Fibroblast of skin of back (primary cell): Measurements from ENCODE around the gene GRPR. TPM values are rescaled to one million over a fixed set of nuclear protein-coding genes. Genes with fewer than 3 reads are reported as not detected.
A peak's percentile ranks its signal among the peaks of the same experiment; 100 is the strongest.

Experiments used
- DNase-seq: peaks from one replicate; pipeline ENCODE4 v3.0.0-alpha.2; 2013
- polyA plus RNA-seq, 2 experiments: library from polyadenylated mRNA; unstranded; fragments of 120-200 nt; gene quantifications; one replicate each; pipeline ENCODE4 v1.2.1, GENCODE V29; 2013; ENCODE audit not compliant: insufficient read length in 2 of 2

GRPR gene
- 5.7 TPM for polyA plus RNA-seq (2013, experiment 1 of 2; ENCODE audit: insufficient read length)
- 2.2 TPM for polyA plus RNA-seq (2013, experiment 2 of 2; ENCODE audit: insufficient read length)

- DNase-seq: peak; percentile 89
Measured at GRCh38 chrX:16123222-16123786, at the start of gene GRPR. Gene GRPR (plus strand): TSS chrX:16123565. CDS start chrX:16123954, 389 bp downstream.

DNA sequence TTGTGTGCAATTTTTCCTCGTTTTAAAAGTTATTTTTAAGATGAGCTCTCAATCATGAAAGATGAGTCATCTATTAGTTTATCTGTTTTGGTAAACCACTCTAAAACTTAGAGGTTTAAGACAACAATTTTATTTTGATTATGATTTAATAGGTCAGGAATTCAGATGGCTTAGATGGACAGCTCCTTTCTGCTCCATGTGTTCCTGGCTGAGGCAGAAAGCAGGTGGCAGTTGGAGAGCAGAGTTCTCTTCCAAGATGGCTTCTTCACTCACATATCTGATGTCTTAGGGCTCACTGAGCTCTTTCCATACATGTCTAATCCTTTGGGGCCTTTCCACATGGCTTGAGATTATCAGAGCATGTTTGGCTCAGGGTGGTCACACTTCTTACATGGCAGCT is 48.3 kb upstream of the GRPR start:
- peak; percentile 6 for DNase-seq

DNA sequence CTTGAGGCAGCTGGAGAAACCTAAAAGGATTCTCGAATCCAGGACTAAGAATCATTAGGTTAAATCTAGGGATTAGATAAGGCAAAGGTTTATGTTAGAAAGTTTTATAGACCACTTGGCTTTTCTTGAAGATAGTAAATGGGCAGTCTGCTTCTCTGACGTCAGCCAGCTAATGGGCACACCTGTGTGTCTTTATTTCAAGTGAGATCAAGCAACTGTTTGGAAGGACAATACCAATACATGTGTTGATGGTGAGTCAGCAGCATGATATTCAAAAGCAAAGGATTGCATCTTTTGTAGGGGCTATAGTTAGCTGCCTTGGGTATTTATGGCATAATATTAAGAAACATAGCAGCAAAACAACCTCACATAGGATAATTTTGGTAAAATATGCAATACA is 46.5 kb upstream of the GRPR start:
- DNase-seq: no peak

- DNase-seq: no peak
Measured at GRCh38 chrX:16077811-16078210, 45.6 kb upstream of the GRPR start.

DNA sequence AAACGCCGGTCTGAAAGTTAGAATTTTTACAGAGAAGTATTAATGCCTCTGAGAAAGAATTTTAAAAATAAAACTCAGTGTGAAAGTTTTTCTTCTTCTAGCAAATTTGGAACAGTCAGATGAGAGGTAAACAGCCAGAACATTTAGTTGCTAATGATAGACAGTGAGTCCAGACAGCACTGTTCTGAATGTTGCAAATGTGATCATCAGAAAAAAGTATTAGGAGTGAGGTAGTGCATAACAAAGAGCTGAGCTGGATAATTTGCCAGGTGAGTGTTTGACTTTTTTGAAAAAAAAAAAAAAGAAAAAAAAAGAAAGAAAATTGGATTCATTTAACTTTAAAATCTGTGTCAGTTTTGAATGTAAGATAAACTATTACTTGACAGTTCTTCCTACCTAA is 42.0 kb upstream of the GRPR start:
- DNase-seq: no peak

GRCh38 chrX:16082470-16083085 is 40.8 kb upstream of the GRPR start:
- DNase-seq: no peak

DNA sequence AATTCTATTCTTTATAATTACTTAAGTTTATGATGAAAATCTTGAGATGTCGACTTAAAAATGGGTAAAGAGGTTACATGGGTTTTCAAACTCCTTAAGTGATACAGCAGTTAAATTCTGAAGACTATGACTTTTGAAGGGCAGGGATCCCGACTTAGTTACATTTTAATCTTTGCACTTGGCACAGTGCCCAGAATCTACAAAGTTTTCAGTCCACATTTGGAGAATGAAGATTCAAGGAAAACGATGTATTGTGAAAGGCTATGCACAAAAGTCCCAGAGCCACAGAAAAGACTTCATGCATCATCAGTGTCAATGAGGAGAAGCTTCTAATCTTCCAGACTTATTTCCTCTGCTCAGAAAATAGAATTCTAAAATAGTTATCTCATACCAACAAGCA is 36.3 kb upstream of the GRPR start:
- DNase-seq: no peak

GRCh38 chrX:16089086-16089485 is 34.3 kb upstream of the GRPR start:
- no peak for DNase-seq

- DNase-seq: no peak
Measured at GRCh38 chrX:16096141-16096540, 27.2 kb upstream of the GRPR start.

DNA sequence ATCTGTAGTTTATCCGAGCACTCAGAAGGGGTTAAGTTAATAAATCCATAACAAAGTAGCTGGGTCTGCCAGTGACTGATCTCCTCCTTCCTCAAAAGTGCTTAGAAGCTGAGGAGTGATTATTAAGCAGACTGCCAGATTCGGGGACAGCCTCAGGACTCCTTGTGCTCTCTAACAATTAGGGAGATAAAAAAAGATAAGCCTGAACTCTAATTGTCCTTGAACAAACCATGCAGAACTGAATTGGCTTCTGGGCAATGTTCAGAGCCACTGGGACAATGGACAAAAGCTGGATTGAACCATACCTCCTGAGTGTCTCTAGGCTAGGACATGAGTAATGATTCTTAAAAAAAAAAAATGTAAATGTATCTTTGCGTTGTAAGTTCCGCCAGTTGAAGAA is 22.7 kb upstream of the GRPR start:
- DNase-seq: no peak

- DNase-seq: no peak
Measured at GRCh38 chrX:16101581-16101980, 21.8 kb upstream of the GRPR start.

DNA sequence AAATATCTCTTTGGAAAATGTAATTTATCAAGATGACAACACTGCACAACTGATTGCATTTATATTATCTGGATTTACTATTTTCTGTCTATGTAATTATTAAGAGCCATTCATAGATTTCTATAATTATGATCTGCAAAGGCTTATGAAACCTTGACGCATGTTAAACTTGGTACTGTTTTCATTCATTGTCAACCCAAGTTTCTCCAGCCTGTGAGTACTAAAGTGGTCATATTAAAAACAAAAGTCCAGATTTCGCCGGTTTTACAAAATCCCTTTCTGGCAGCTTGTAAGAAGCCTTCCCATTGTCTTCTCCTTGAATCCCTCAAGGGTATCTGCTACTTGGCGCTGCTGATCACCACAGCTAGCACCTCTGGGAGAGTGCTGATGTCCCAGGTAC is 19.7 kb upstream of the GRPR start:
- DNase-seq: no peak

DNA sequence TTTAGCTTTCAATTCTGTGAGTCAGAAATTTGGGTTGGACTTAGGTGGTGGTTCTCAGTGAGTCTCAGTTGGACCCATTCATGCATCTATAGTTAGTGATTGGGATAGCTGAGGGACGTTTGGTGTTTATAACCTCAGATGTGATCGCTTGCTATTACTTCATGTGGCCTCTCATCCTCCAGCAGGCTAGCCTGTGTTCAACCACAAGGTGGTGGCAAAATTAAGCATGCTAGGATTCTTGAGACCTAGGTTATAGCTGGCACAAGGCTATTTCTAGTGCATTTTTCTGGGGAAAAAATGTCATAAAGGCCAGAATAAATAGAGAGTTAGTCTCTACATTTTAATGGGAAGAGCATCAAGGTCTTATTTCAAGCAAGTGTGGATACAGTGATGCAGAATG is 10.9 kb upstream of the GRPR start:
- DNase-seq: peak; percentile 21

DNA sequence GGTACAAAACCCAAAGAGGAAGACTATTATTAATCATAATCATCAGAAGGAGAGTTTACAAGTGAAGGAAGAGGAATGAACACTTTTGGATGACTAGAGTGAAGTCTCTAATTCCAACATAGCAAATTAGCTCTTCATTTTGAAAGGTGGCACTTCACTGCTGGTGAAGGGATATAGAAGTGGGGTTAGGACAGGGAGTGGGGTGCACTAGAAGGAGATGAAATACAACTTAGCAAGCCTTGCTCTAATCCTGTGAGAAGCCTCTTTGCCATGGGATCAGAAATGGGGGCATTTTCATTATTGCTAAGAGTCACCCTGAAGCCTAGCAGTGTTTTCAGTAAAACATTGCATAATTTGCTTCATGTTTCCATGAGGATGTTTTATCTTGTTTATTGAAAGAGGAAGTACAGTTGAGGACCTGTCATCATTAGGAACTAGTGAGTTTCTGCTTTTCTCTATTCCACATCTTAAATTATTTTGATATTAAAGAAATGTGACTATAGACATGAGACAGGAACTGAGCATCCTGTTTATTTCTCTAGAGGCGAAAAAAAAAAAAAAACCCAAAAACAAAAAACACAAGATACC is 9.3 kb upstream of the GRPR start:
- DNase-seq: no peak

- peak; percentile 97 for DNase-seq
Measured at GRCh38 chrX:16114611-16115010, 8.8 kb upstream of the GRPR start.

GRCh38 chrX:16119353-16120220 is 3.8 kb upstream of the GRPR start:
- no peak for DNase-seq

DNA sequence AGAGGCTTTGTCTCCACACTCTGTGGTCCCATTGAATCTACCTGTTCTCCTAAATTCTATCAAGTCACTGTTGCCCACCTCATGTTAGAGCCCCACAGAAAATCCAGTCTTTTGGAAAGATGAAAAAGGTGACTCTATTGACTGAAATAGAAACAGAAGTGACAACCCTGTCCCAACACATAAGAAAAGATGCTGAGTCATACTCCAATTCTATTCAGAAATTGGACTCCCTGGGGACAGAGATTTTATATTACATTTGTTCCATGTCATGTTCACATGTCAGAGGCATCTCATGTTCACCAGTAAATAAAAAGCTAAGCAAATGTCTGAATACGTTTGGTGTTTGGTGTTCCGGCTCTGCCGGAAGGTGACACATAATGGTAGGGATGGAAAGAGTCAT is 2.9 kb upstream of the GRPR start:
- peak; percentile 22 for DNase-seq

DNA sequence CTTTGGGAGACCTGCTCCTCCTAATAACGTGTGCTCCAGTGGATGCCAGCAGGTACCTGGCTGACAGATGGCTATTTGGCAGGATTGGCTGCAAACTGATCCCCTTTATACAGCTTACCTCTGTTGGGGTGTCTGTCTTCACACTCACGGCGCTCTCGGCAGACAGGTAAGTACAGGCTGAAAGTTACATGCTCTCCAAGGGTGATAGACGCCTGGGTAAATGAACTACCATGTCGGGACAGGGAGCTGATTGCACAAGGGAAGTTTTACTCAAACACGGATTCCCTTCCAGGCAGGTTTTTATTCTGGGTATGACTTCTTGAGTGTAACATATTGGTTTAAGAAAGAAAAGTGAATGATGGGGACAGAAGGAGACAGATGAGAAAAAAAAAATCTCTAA is 836 bp downstream of the GRPR start:
- DNase-seq: no peak

DNA sequence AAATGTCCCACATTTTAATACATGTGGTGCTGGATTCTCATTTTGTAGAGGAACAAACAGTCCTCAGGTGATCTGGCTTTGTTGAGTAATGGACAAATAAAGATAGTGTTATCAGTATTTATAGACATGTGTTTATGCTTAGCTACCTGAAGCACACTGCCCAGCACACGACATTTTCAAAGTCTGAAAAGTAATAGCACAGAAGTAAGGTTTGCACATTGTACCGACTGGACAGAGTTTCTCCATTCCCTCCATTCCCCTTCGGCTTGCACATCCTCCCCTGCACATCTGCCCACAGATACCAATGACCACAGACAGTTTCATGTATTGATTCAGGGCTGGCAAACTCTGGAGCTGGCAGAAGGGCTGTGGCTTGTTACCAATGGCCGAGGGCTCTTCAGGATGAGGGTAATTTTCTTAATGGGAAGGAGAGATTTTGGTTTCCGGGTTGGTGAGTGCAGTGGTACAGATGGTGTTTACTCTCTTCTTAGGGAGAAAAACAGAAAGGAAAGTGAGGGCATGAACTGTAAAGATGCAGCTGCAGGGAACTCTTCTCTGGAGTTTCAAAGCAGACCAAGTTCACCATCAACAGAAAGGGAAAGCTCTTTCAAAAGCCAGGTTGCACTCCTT is 2.3 kb downstream of the GRPR start:
- DNase-seq: no peak

DNA sequence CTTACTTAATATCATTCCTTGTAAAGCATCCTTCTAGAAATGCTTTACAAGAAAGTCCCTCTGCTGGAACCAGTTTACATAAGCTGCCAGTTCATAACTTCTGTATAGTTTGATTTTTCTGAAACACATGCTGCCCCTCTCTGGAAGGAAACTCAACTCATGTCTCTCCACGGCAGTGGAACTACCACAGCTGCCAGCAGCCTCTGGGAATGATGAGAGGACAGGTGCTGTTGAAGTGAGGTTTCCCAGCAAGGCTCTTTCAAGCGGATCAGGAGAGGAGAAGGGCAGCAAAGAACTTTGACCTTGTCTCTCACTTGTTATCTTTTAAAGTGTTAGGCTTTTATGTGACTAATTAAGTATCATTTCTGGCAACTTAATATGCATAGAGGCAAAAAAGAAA is 7.3 kb downstream of the GRPR start:
- DNase-seq: no peak

- no peak for DNase-seq
Measured at GRCh38 chrX:16134936-16135335, 11.6 kb downstream of the GRPR start.

- no peak for DNase-seq
Measured at GRCh38 chrX:16136080-16136479, 12.7 kb downstream of the GRPR start.
